ENCODE results near the gene CFB. TPM values are rescaled to one million over a fixed set of nuclear protein-coding genes. Genes with fewer than 3 reads are reported as not detected.

CFB gene
- total RNA-seq, 1 experiment from 2014 or later = not detected

GRCh38 chr6:31949926-31950548, 4.1 kb downstream of the CFB start:
- peaks cover 29% of the 10 kb centered on the region for H3K36me3 ChIP-seq (replicated peaks; ENCODE audit: control insufficient read depth, insufficient read depth, low read length)
- H3K27me3 ChIP-seq (ENCODE audit: control insufficient read depth, insufficient read depth, low read length) = peaks cover 2% of the 10 kb centered on the region
- no peak for DNase-seq
- H3K4me3 ChIP-seq (ENCODE audit: insufficient read depth, low read depth, low read length) = no peak overlapping the region

GRCh38 chr6:31952140-31952805, 6.4 kb downstream of the CFB start:
- no peak overlapping the region for H3K4me3 ChIP-seq (ENCODE audit: insufficient read depth, low read depth, low read length)
- DNase-seq = peak; percentile 88
- peaks cover 40% of the 10 kb centered on the region for H3K36me3 ChIP-seq (replicated peaks; ENCODE audit: control insufficient read depth, insufficient read depth, low read length)
- no peaks in the 10 kb centered on the region; the same call in 1 of the 2 replicates for H3K27me3 ChIP-seq (ENCODE audit: control insufficient read depth, insufficient read depth, low read length)

GRCh38 chr6:31952890-31953289, 7.0 kb downstream of the CFB start:
- DNase-seq = no peak
- Histone ChIP-seq H3K36me3 (replicated peaks; ENCODE audit: control insufficient read depth, insufficient read depth, low read length) (peaks cover 40% of the 10 kb centered on the region), H3K4me3 (ENCODE audit: insufficient read depth, low read depth, low read length) (no peak overlapping the region), H3K27me3 (ENCODE audit: control insufficient read depth, insufficient read depth, low read length) (no peaks in the 10 kb centered on the region)

GRCh38 chr6:31954511-31954910, 8.6 kb downstream of the CFB start:
- Histone ChIP-seq H3K36me3 (replicated peaks; ENCODE audit: control insufficient read depth, insufficient read depth, low read length) (peaks cover 40% of the 10 kb centered on the region), H3K4me3 (ENCODE audit: insufficient read depth, low read depth, low read length) (no peak overlapping the region), H3K27me3 (ENCODE audit: control insufficient read depth, insufficient read depth, low read length) (no peaks in the 10 kb centered on the region)
- DNase-seq = no peak

GRCh38 chr6:31956796-31957195, 10.9 kb downstream of the CFB start:
- Histone ChIP-seq H3K4me3 (ENCODE audit: insufficient read depth, low read depth, low read length) (no peak overlapping the region), H3K36me3 (replicated peaks; ENCODE audit: control insufficient read depth, insufficient read depth, low read length) (peaks cover 36% of the 10 kb centered on the region), H3K27me3 (ENCODE audit: control insufficient read depth, insufficient read depth, low read length) (no peaks in the 10 kb centered on the region)
- DNase-seq = no peak

- peak overlapping the region; percentile 79 for H3K4me3 ChIP-seq (ENCODE audit: insufficient read depth, low read depth, low read length)
- H3K36me3 ChIP-seq (replicated peaks; ENCODE audit: control insufficient read depth, insufficient read depth, low read length) = peaks cover 38% of the 10 kb centered on the region
- no peaks in the 10 kb centered on the region for H3K27me3 ChIP-seq (ENCODE audit: control insufficient read depth, insufficient read depth, low read length)
- DNase-seq = no peak
Observed at GRCh38 chr6:31958412-31958740, 12.5 kb downstream of the CFB start.

GRCh38 chr6:31958741-31959739, 13.1 kb downstream of the CFB start, which contains the start of the genes NELFE and SKIC2:
Gene NELFE, minus strand, starts transcription at chr6:31958971. Its CDS starts 525 bp downstream, at chr6:31958446.
Gene SKIC2, plus strand, starts transcription at chr6:31959175. Its CDS starts 18 bp downstream, at chr6:31959193.
- peak; percentile 100 for DNase-seq
- peak within 1 kb of the TSS; percentile 79 for H3K4me3 ChIP-seq (ENCODE audit: insufficient read depth, low read depth, low read length)
- no peaks in the 10 kb centered on the region for H3K27me3 ChIP-seq (ENCODE audit: control insufficient read depth, insufficient read depth, low read length)
- H3K36me3 ChIP-seq (replicated peaks; ENCODE audit: control insufficient read depth, insufficient read depth, low read length) = peaks cover 36% of the 10 kb centered on the region

- no peak for DNase-seq
- peaks cover 32% of the 10 kb centered on the region for H3K36me3 ChIP-seq (replicated peaks; ENCODE audit: control insufficient read depth, insufficient read depth, low read length)
- no peak overlapping the region for H3K4me3 ChIP-seq (ENCODE audit: insufficient read depth, low read depth, low read length)
- H3K27me3 ChIP-seq (ENCODE audit: control insufficient read depth, insufficient read depth, low read length) = no peaks in the 10 kb centered on the region
Observed at GRCh38 chr6:31961616-31962015, 15.7 kb downstream of the CFB start.

- Histone ChIP-seq H3K4me3 (ENCODE audit: insufficient read depth, low read depth, low read length) (no peak overlapping the region), H3K36me3 (replicated peaks; ENCODE audit: control insufficient read depth, insufficient read depth, low read length) (peaks cover 43% of the 10 kb centered on the region), H3K27me3 (ENCODE audit: control insufficient read depth, insufficient read depth, low read length) (no peaks in the 10 kb centered on the region)
- DNase-seq = no peak
Observed at GRCh38 chr6:31963921-31964320, 18.0 kb downstream of the CFB start.

- Histone ChIP-seq H3K36me3 (replicated peaks; ENCODE audit: control insufficient read depth, insufficient read depth, low read length) (peaks cover 50% of the 10 kb centered on the region), H3K27me3 (ENCODE audit: control insufficient read depth, insufficient read depth, low read length) (no peaks in the 10 kb centered on the region), H3K4me3 (ENCODE audit: insufficient read depth, low read depth, low read length) (no peak overlapping the region)
- DNase-seq = peak; percentile 39
Observed at GRCh38 chr6:31965700-31966099, 19.8 kb downstream of the CFB start.

- no peak for DNase-seq
- Histone ChIP-seq H3K27me3 (ENCODE audit: control insufficient read depth, insufficient read depth, low read length) (no peaks in the 10 kb centered on the region), H3K4me3 (ENCODE audit: insufficient read depth, low read depth, low read length) (no peak overlapping the region), H3K36me3 (replicated peaks; ENCODE audit: control insufficient read depth, insufficient read depth, low read length) (peaks cover 50% of the 10 kb centered on the region)
Observed at GRCh38 chr6:31966506-31966905, 20.6 kb downstream of the CFB start.

GRCh38 chr6:31966997-31967925, 21.4 kb downstream of the CFB start:
- Histone ChIP-seq H3K27me3 (ENCODE audit: control insufficient read depth, insufficient read depth, low read length) (no peaks in the 10 kb centered on the region), H3K36me3 (replicated peaks; ENCODE audit: control insufficient read depth, insufficient read depth, low read length) (peaks cover 44% of the 10 kb centered on the region), H3K4me3 (ENCODE audit: insufficient read depth, low read depth, low read length) (no peak overlapping the region)
- no peak for DNase-seq

GRCh38 chr6:31967926-31968320, 22.0 kb downstream of the CFB start:
- Histone ChIP-seq H3K4me3 (ENCODE audit: insufficient read depth, low read depth, low read length) (no peak overlapping the region), H3K27me3 (ENCODE audit: control insufficient read depth, insufficient read depth, low read length) (no peaks in the 10 kb centered on the region), H3K36me3 (replicated peaks; ENCODE audit: control insufficient read depth, insufficient read depth, low read length) (peaks cover 40% of the 10 kb centered on the region)
- no peak for DNase-seq

- no peak overlapping the region for H3K4me3 ChIP-seq (ENCODE audit: insufficient read depth, low read depth, low read length)
- no peaks in the 10 kb centered on the region for H3K27me3 ChIP-seq (ENCODE audit: control insufficient read depth, insufficient read depth, low read length)
- peaks cover 40% of the 10 kb centered on the region for H3K36me3 ChIP-seq (replicated peaks; ENCODE audit: control insufficient read depth, insufficient read depth, low read length)
- DNase-seq = peak; percentile 37
Observed at GRCh38 chr6:31968326-31968725, 22.4 kb downstream of the CFB start.

Data from H7 (cell line).